OCI-LY7 (cell line): ENCODE measurements around the gene PAXX. TPM values are rescaled to one million over a fixed set of nuclear protein-coding genes. Genes with fewer than 3 reads are reported as not detected.

Experiments
- BruUV-seq: library from RNA; stranded (reverse); fragments of 400-500 nt; replicated peaks from 2 replicates; lab custom pipeline; 2021; lab: Mats Ljungman, UMichigan
- CTCF ChIA-PET: fragments of 300-600 bp; sonication (Branson Sonifier 250); formaldehyde crosslinking; loops from one replicate; lab custom pipeline; 2022; ENCODE audit warnings: antibody characterized with exemption; ENCODE audit not compliant: unreplicated experiment; lab: Charles Lee
- POLR2A ChIA-PET: fragments of 300-600 bp; sonication (Branson Sonifier 250); formaldehyde crosslinking; loops from one replicate; lab custom pipeline; 2022; ENCODE audit warnings: antibody characterized with exemption; lab: Charles Lee
- DNase-seq: peaks from one replicate; pipeline ENCODE4 v3.0.0-alpha.2; 2015; ENCODE audit warnings: low spot score
- H2AFZ ChIP-seq: fragments of 200-600 bp; sonication (generic), shearing (Covaris generic); 2 replicates; pipeline ENCODE4 v1.6.1; 2014; ENCODE audit warnings: mild to moderate bottlenecking, antibody characterized with exemption, low read length, moderate library complexity
- H3K27ac ChIP-seq: fragments of 200-600 bp; sonication (generic); 2 replicates; pipeline ENCODE4 v1.5.1; 2014; ENCODE audit warnings: mixed run types, low read depth, mild to moderate bottlenecking, moderate library complexity, low read length, inconsistent platforms; ENCODE audit not compliant: poor library complexity, severe bottlenecking
- H3K36me3 ChIP-seq: fragments of 200-600 bp; sonication (generic); 2 replicates; pipeline ENCODE4 v1.6.1; 2014; ENCODE audit warnings: mild to moderate bottlenecking, antibody characterized with exemption, low read length, moderate library complexity, mixed read lengths; ENCODE audit not compliant: insufficient read depth
- H3K4me1 ChIP-seq: fragments of 200-600 bp; sonication (generic); 2 replicates; pipeline ENCODE4 v1.5.1; 2014; ENCODE audit warnings: mild to moderate bottlenecking, low read length; ENCODE audit not compliant: insufficient read depth, poor library complexity, severe bottlenecking
- H3K4me2 ChIP-seq: fragments of 200-600 bp; sonication (generic); 2 replicates; pipeline ENCODE4 v1.6.1; 2014; ENCODE audit warnings: mild to moderate bottlenecking, low read length
- H3K4me3 ChIP-seq: fragments of 200-600 bp; sonication (generic); 2 replicates; pipeline ENCODE4 v1.5.1; 2014; ENCODE audit warnings: mild to moderate bottlenecking, low read depth, low read length; ENCODE audit not compliant: poor library complexity, severe bottlenecking
- H3K79me2 ChIP-seq: fragments of 200-600 bp; sonication (generic); 2 replicates; pipeline ENCODE4 v1.6.1; 2016; ENCODE audit warnings: low read depth, mild to moderate bottlenecking, low read length, moderate library complexity, mixed read lengths; ENCODE audit not compliant: insufficient read depth
- H3K9me2 ChIP-seq: fragments of 200-600 bp; sonication (generic); 2 replicates; pipeline ENCODE4 v1.6.1; 2016; ENCODE audit warnings: mild to moderate bottlenecking, low read length, mixed read lengths; ENCODE audit not compliant: insufficient read depth
- H3K9me3 ChIP-seq: fragments of 200-600 bp; sonication (generic); 2 replicates; pipeline ENCODE4 v1.6.1; 2014; ENCODE audit warnings: mild to moderate bottlenecking, mixed run types, low read length, mixed read lengths
- H4K20me1 ChIP-seq: fragments of 200-600 bp; sonication (generic); 2 replicates; pipeline ENCODE4 v1.6.1; 2014; ENCODE audit warnings: mild to moderate bottlenecking, antibody characterized with exemption, low read length, moderate library complexity, mixed read lengths; ENCODE audit not compliant: insufficient read depth
- EZH2phosphoT487 ChIP-seq: fragments of 200-600 bp; sonication (generic); IDR thresholded peaks from 2 replicates; pipeline ENCODE4 v1.6.1; 2018; ENCODE audit warnings: low read depth, borderline replicate concordance, mild to moderate bottlenecking, mixed run types, antibody characterized with exemption, low read length, moderate library complexity, mixed read lengths
- intact Hi-C: fragments of 100-400 bp; cut with micrococcal nuclease; formaldehyde crosslinking; loops from one replicate; pipeline ENCODE4 v1.10.0; 2022; ENCODE audit not compliant: unreplicated experiment
- total RNA-seq, 2 experiments: library from RNA; depleted of rRNA in 1 of 2; stranded (reverse); fragments of >200 nt in 1 of 2; shearing (Covaris generic) in 1 of 2; gene quantifications; 2 replicates each; pipeline ENCODE4 v1.2.3, GENCODE V29; 2014 to 2022
- TF ChIP-seq, protein P1 (sequence below): fragments of 200-600 bp; sonication (generic); conservative IDR thresholded peaks from 2 replicates; pipeline ENCODE4 v1.5.1; 2014; ENCODE audit warnings: mild to moderate bottlenecking, antibody characterized with exemption, low read length, moderate library complexity, mixed read lengths

The PAXX gene
- total RNA-seq, 2 experiments from 2014 or later = 45.7 to 63.5 TPM

- no peak overlapping the region for H2AFZ ChIP-seq
- DNase-seq = no peak
- peaks cover 8% of the 10 kb centered on the region for H3K4me1 ChIP-seq
- H4K20me1 ChIP-seq = no peaks in the 10 kb centered on the region
- H3K4me3 ChIP-seq = no peak overlapping the region
- intact Hi-C loops = no loop called here
- TF ChIP-seq, protein P1, sequence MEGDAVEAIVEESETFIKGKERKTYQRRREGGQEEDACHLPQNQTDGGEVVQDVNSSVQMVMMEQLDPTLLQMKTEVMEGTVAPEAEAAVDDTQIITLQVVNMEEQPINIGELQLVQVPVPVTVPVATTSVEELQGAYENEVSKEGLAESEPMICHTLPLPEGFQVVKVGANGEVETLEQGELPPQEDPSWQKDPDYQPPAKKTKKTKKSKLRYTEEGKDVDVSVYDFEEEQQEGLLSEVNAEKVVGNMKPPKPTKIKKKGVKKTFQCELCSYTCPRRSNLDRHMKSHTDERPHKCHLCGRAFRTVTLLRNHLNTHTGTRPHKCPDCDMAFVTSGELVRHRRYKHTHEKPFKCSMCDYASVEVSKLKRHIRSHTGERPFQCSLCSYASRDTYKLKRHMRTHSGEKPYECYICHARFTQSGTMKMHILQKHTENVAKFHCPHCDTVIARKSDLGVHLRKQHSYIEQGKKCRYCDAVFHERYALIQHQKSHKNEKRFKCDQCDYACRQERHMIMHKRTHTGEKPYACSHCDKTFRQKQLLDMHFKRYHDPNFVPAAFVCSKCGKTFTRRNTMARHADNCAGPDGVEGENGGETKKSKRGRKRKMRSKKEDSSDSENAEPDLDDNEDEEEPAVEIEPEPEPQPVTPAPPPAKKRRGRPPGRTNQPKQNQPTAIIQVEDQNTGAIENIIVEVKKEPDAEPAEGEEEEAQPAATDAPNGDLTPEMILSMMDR = no peak
- no peaks in the 10 kb centered on the region for H3K9me3 ChIP-seq
- ChIA-PET POLR2A (no interaction called here), CTCF (no interaction called here)
- H3K36me3 ChIP-seq = no peaks in the 10 kb centered on the region
- H3K27ac ChIP-seq = no peak overlapping the region
- H3K79me2 ChIP-seq = no peaks in the 10 kb centered on the region
- no peak overlapping the region for H3K4me2 ChIP-seq
- H3K9me2 ChIP-seq = no peaks in the 10 kb centered on the region
- BruUV-seq = no TSS peak
Observed at GRCh38 chr9:136969150-136969549, 23.1 kb upstream of the PAXX start.

GRCh38 chr9:136969774-136970173 lies 22.4 kb upstream of the PAXX start:
- no peaks in the 10 kb centered on the region for H3K9me2 ChIP-seq
- DNase-seq = no peak
- ChIA-PET CTCF (no interaction called here), POLR2A (no interaction called here)
- no peak overlapping the region for H3K27ac ChIP-seq
- no peaks in the 10 kb centered on the region for H3K9me3 ChIP-seq
- no peaks in the 10 kb centered on the region for H3K79me2 ChIP-seq
- H3K36me3 ChIP-seq = no peaks in the 10 kb centered on the region
- no peak overlapping the region for H3K4me2 ChIP-seq
- no peak overlapping the region for H2AFZ ChIP-seq
- peaks cover 8% of the 10 kb centered on the region for H3K4me1 ChIP-seq
- no TSS peak for BruUV-seq
- TF ChIP-seq, protein P1 = no peak
- no peak for TF ChIP-seq EZH2phosphoT487
- intact Hi-C loops = no loop called here
- H4K20me1 ChIP-seq = no peaks in the 10 kb centered on the region
- H3K4me3 ChIP-seq = no peak overlapping the region

- ChIA-PET POLR2A (no interaction called here), CTCF (no interaction called here)
- Histone ChIP-seq H3K4me3 (no peak overlapping the region), H3K4me2 (no peak overlapping the region), H3K9me2 (no peaks in the 10 kb centered on the region), H4K20me1 (no peaks in the 10 kb centered on the region), H3K9me3 (no peaks in the 10 kb centered on the region), H2AFZ (no peak overlapping the region), H3K79me2 (no peaks in the 10 kb centered on the region), H3K36me3 (no peaks in the 10 kb centered on the region), H3K4me1 (peaks cover 8% of the 10 kb centered on the region), H3K27ac (no peak overlapping the region)
- DNase-seq = no peak
- intact Hi-C loops = no loop called here
- no peak for TF ChIP-seq EZH2phosphoT487
- TF ChIP-seq, protein P1 = no peak
- no TSS peak for BruUV-seq
Observed at GRCh38 chr9:136970361-136970760, 21.9 kb upstream of the PAXX start.
